Fibroblast of lung (primary cell): ENCODE data around the gene PIK3C2G. TPM values are rescaled to one million over a fixed set of nuclear protein-coding genes. Genes with fewer than 3 reads are reported as not detected.
A peak's percentile ranks its signal among the peaks of the same experiment; 100 is the strongest.

Experiments
- DNase-seq, 2 donors: peaks; one replicate each; pipeline versions ENCODE4 v3.0.0 to v3.0.0-alpha.2; 2010; ENCODE audit warnings: low read depth in 2 of 2
- H2AFZ ChIP-seq: 2 replicates; pipeline ENCODE4 v1.5.1; 2012; ENCODE audit warnings: low read length, control low read depth, inconsistent platforms
- H3K27ac ChIP-seq: 2 replicates; pipeline ENCODE4 v1.5.1; 2011; ENCODE audit warnings: low read length, control low read depth; ENCODE audit not compliant: insufficient read depth
- H3K27me3 ChIP-seq: 2 replicates; pipeline ENCODE4 v1.5.1; 2011; ENCODE audit warnings: mild to moderate bottlenecking, low read length; ENCODE audit not compliant: control insufficient read depth, insufficient read depth
- H3K36me3 ChIP-seq: 2 replicates; pipeline ENCODE4 v1.5.1; 2011; ENCODE audit warnings: low read length; ENCODE audit not compliant: control insufficient read depth, insufficient read depth
- H3K4me1 ChIP-seq: 2 replicates; pipeline ENCODE4 v1.5.1; 2011; ENCODE audit warnings: low read length; ENCODE audit not compliant: control insufficient read depth, insufficient read depth; ENCODE audit errors: extremely low read depth
- H3K4me2 ChIP-seq: 2 replicates; pipeline ENCODE4 v1.5.1; 2011; ENCODE audit warnings: low read length, control low read depth; ENCODE audit not compliant: insufficient read depth; ENCODE audit errors: extremely low read depth
- H3K4me3 ChIP-seq, 4 experiments: fragments of 200-600 bp in 1 of 4; sonication (generic) in 1 of 4; replicated peaks in 1 of 4; 2 replicates each; pipeline ENCODE4 v1.5.1; 2011 to 2016; ENCODE audit warnings: low read length in 4 of 4, low read depth in 3 of 4, mild to moderate bottlenecking in 3 of 4, control low read depth in 2 of 4, inconsistent platforms in 1 of 4, mixed read lengths in 1 of 4; ENCODE audit not compliant: insufficient read depth in 1 of 4; ENCODE audit errors: control extremely low read depth in 1 of 4
- H3K79me2 ChIP-seq: 2 replicates; pipeline ENCODE4 v1.5.1; 2012; ENCODE audit warnings: mild to moderate bottlenecking, low read length, inconsistent platforms; ENCODE audit not compliant: control insufficient read depth, insufficient read depth
- H3K9ac ChIP-seq: 2 replicates; pipeline ENCODE4 v1.5.1; 2011; ENCODE audit warnings: mild to moderate bottlenecking, low read length, control low read depth; ENCODE audit not compliant: insufficient read depth
- H3K9me3 ChIP-seq: 2 replicates; pipeline ENCODE4 v1.5.1; 2012; ENCODE audit warnings: low read depth, low read length; ENCODE audit not compliant: control insufficient read depth, insufficient read depth
- H4K20me1 ChIP-seq: 2 replicates; pipeline ENCODE4 v1.5.1; 2011; ENCODE audit warnings: low read length; ENCODE audit not compliant: control insufficient read depth, insufficient read depth; ENCODE audit errors: extremely low read depth
- CTCF ChIP-seq, 2 donors: IDR thresholded peaks in 1 of 2; conservative IDR thresholded peaks in 1 of 2; 1 replicate in 1 of 2; 2 replicates in 1 of 2; pipeline ENCODE4 v1.5.1; 2011 to 2012; ENCODE audit warnings: low read length in 2 of 2, control low read depth in 1 of 2, inconsistent platforms in 1 of 2, low read depth in 1 of 2, mild to moderate bottlenecking in 1 of 2
- EZH2 ChIP-seq: IDR thresholded peaks from 2 replicates; pipeline ENCODE4 v1.5.1; 2012; ENCODE audit warnings: low read length, control low read depth, mild to moderate bottlenecking; ENCODE audit errors: missing control alignments
- polyA plus RNA-seq, 2 donors: library from polyadenylated mRNA; depleted of rRNA in 1 of 2; stranded (reverse) in 1 of 2; unstranded in 1 of 2; fragments of >200 nt; gene quantifications; 2 replicates each; pipeline ENCODE4 v1.2.1, GENCODE V29; 2011 to 2012; ENCODE audit warnings: missing spikeins in 1 of 2
- total RNA-seq: library from RNA; depleted of rRNA; stranded (reverse); fragments of >200 nt; gene quantifications from 2 replicates; pipeline ENCODE4 v1.2.1, GENCODE V29; 2014

PIK3C2G gene
- total and polyA plus RNA-seq, 2 donors (not counting 1 experiment from before 2014, with no cell fraction given) = not detected

- TF ChIP-seq EZH2 (no peak), CTCF (conservative IDR thresholded peaks at IDR 0.05 in 1 of 2, IDR thresholded peaks at IDR 0.05 in 1 of 2; ENCODE audit: low read depth in 1 of 2, low read length in 2 of 2) (no peak)
- DNase-seq = no peak
- Histone ChIP-seq H3K4me1 (no peaks in the 10 kb centered on the region), H4K20me1 (no peaks in the 10 kb centered on the region), H3K9ac (no peak overlapping the region), H3K9me3 (no peaks in the 10 kb centered on the region), H3K4me2 (no peak overlapping the region), H3K79me2 (no peaks in the 10 kb centered on the region), H3K4me3 (no peak overlapping the region), H3K36me3 (no peaks in the 10 kb centered on the region), H3K27ac (no peak overlapping the region), H3K27me3 (no peaks in the 10 kb centered on the region), H2AFZ (no peak overlapping the region)
Measured at GRCh38 chr12:18363321-18363720, 102.0 kb downstream of the PIK3C2G start.

- no peak overlapping the region for H3K4me3 ChIP-seq
- no peak overlapping the region for H2AFZ ChIP-seq
- no peaks in the 10 kb centered on the region for H3K9me3 ChIP-seq
- no peaks in the 10 kb centered on the region for H3K36me3 ChIP-seq
- H3K9ac ChIP-seq = no peak overlapping the region
- no peaks in the 10 kb centered on the region for H4K20me1 ChIP-seq
- TF ChIP-seq EZH2 = no peak
- TF ChIP-seq CTCF (conservative IDR thresholded peaks at IDR 0.05 in 1 of 2, IDR thresholded peaks at IDR 0.05 in 1 of 2; ENCODE audit: low read depth in 1 of 2, low read length in 2 of 2) = no peak
- no peaks in the 10 kb centered on the region for H3K4me1 ChIP-seq
- no peak for DNase-seq
- H3K27me3 ChIP-seq = no peaks in the 10 kb centered on the region
- no peak overlapping the region for H3K4me2 ChIP-seq
- no peak overlapping the region for H3K27ac ChIP-seq
- no peaks in the 10 kb centered on the region for H3K79me2 ChIP-seq
Measured at GRCh38 chr12:18368594-18368993, 107.3 kb downstream of the PIK3C2G start.

- Histone ChIP-seq H2AFZ (no peak overlapping the region), H3K36me3 (no peaks in the 10 kb centered on the region), H3K4me2 (no peak overlapping the region), H4K20me1 (no peaks in the 10 kb centered on the region), H3K27me3 (no peaks in the 10 kb centered on the region), H3K4me3 (no peak overlapping the region), H3K4me1 (no peaks in the 10 kb centered on the region), H3K9ac (no peak overlapping the region), H3K9me3 (no peaks in the 10 kb centered on the region), H3K79me2 (no peaks in the 10 kb centered on the region), H3K27ac (no peak overlapping the region)
- peak in 1 of 2 donors; percentile 8 for DNase-seq
- no peak for TF ChIP-seq EZH2
- no peak for TF ChIP-seq CTCF (conservative IDR thresholded peaks at IDR 0.05 in 1 of 2, IDR thresholded peaks at IDR 0.05 in 1 of 2; ENCODE audit: low read depth in 1 of 2, low read length in 2 of 2)
Measured at GRCh38 chr12:18373181-18373580, 111.9 kb downstream of the PIK3C2G start.
